ENCODE data around the gene BLVRB. TPM values are rescaled to one million over a fixed set of nuclear protein-coding genes. Genes with fewer than 3 reads are reported as not detected.
A peak's percentile ranks its signal among the peaks of the same experiment; 100 is the strongest.

Gene BLVRB
- total RNA-seq = 10 to 100 TPM; 16.8 to 25.2 (median 18.3) TPM
- total RNA-seq (2013) = 16.8 TPM

GRCh38 chr19:40465557-40466218, at the start of gene BLVRB:
Gene BLVRB, minus strand, starts transcription at chr19:40465745. Its CDS starts 57 bp downstream, at chr19:40465688.
- H3K9me3 ChIP-seq (ENCODE audit: control insufficient read depth, insufficient read depth, low read length) = no peaks in the 10 kb centered on the region
- under 1% methylated on average over 54 of the region's 54 CpGs for WGBS (ENCODE audit: insufficient coverage)
- peaks cover 6% of the 10 kb centered on the region for H3K27me3 ChIP-seq (ENCODE audit: control insufficient read depth, insufficient read depth, low read length)
- no peaks in the 10 kb centered on the region for H3K36me3 Mint-ChIP-seq
- peak; percentile 62 to 87 (median 69) for ATAC-seq
- peaks cover 23 to 26% of the 10 kb centered on the region in 2 donors for H3K4me1 Mint-ChIP-seq
- intact Hi-C loops (cut with micrococcal nuclease) = loop anchor here (1.0 to 10.0 kb wide), 9 partner anchors 21 to 863 kb away; partner anchors contain the start of genes C19orf47, MIA, PLD3 and RAB4B
- no peak for TF ChIP-seq CTCF (IDR thresholded peaks at IDR 0.05)
- peak within 1 kb of the TSS; percentile 84 for H3K4me3 Mint-ChIP-seq
- H3K4me1 ChIP-seq (ENCODE audit: control insufficient read depth, insufficient read depth, low read length) = peaks cover 37% of the 10 kb centered on the region
- H3K9me3 Mint-ChIP-seq = no peaks in the 10 kb centered on the region
- peak within 1 kb of the TSS; percentile 88 to 93 for H3K27ac Mint-ChIP-seq
- H3K27me3 Mint-ChIP-seq (ENCODE audit: low read depth in 2 of 2) = peaks cover 8 to 13% of the 10 kb centered on the region in 2 donors
- peak within 1 kb of the TSS; percentile 70 for H3K4me3 ChIP-seq (ENCODE audit: low read length)
- peak within 1 kb of the TSS; percentile 81 for H3K27ac ChIP-seq (ENCODE audit: low read length)
- DNase-seq = peak; percentile 100
- no peaks in the 10 kb centered on the region for H3K36me3 ChIP-seq (ENCODE audit: control insufficient read depth, insufficient read depth, low read length)

DNA sequence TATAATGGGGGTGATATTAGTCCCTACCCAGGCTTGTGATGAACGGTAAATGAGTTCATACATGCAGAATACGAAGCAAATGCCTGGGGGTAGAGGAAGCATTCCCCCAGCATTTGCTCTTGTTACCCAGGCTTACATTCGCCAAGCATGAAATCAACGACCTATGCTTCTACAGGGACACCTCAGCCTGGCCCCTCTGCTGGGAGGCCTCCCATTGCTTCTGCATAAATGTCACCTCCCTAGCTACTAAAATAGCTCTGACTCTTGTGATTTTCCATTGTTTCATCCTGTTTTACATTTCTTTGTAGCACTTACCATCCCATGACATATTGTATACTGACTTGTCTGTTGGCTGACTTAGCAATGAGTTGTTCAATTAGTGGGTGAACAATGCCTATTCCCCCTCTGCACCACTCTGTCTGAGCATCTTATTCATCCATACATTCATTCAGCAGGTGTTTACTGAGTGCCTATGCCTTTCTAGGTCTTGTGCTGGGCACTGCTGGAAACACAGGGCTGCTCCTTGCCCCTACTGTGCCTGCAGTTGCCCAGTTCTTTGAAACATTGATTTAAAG, 48.3 kb upstream of the BLVRB start:
- Histone ChIP-seq H3K4me3 (ENCODE audit: low read length) (no peak overlapping the region), H3K36me3 (ENCODE audit: control insufficient read depth, insufficient read depth, low read length) (no peaks in the 10 kb centered on the region), H3K27me3 (ENCODE audit: control insufficient read depth, insufficient read depth, low read length) (peaks cover 9% of the 10 kb centered on the region), H3K4me1 (ENCODE audit: control insufficient read depth, insufficient read depth, low read length) (no peaks in the 10 kb centered on the region), H3K9me3 (ENCODE audit: control insufficient read depth, insufficient read depth, low read length) (no peaks in the 10 kb centered on the region), H3K27ac (ENCODE audit: low read length) (no peak overlapping the region)
- Mint-ChIP-seq H3K27me3 (ENCODE audit: low read depth in 2 of 2) (peaks cover 30 to 34% of the 10 kb centered on the region in 2 donors), H3K36me3 (no peaks in the 10 kb centered on the region), H3K27ac (no peak overlapping the region), H3K4me3 (no peak overlapping the region), H3K4me1 (no peaks in the 10 kb centered on the region), H3K9me3 (no peaks in the 10 kb centered on the region)
- no peak for TF ChIP-seq CTCF (IDR thresholded peaks at IDR 0.05)
- no peak for DNase-seq
- WGBS (ENCODE audit: insufficient coverage) = 70% methylated on average over 4 of the region's 4 CpGs
- intact Hi-C loops (cut with micrococcal nuclease) = no loop called here
- no peak for ATAC-seq

DNA sequence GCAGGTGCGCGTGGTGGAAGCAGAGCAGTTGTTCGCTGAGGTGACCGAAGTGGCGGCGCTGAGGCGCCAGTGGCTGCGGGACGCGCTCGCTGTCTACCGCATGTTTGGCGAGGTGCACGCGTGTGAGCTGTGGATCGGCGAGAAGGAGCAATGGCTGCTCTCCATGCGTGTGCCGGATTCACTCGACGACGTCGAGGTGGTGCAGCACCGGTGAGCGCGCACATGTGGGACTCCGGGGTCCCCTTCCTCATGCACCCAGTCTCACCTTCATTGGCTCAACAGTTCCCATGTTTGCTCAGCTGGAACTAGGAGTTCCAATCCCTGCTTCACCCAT, 47.8 kb upstream of the BLVRB start:
- no peak overlapping the region for H3K4me3 ChIP-seq (ENCODE audit: low read length)
- H3K27ac ChIP-seq (ENCODE audit: low read length) = no peak overlapping the region
- H3K4me1 Mint-ChIP-seq = no peaks in the 10 kb centered on the region
- H3K36me3 ChIP-seq (ENCODE audit: control insufficient read depth, insufficient read depth, low read length) = no peaks in the 10 kb centered on the region
- no peak for DNase-seq
- WGBS (ENCODE audit: insufficient coverage) = 68% methylated on average over 27 of the region's 27 CpGs
- no peaks in the 10 kb centered on the region for H3K9me3 Mint-ChIP-seq
- no peak for TF ChIP-seq CTCF (IDR thresholded peaks at IDR 0.05)
- no peak overlapping the region for H3K4me3 Mint-ChIP-seq
- H3K4me1 ChIP-seq (ENCODE audit: control insufficient read depth, insufficient read depth, low read length) = no peaks in the 10 kb centered on the region
- ATAC-seq = no peak
- H3K36me3 Mint-ChIP-seq = no peaks in the 10 kb centered on the region
- no peaks in the 10 kb centered on the region for H3K9me3 ChIP-seq (ENCODE audit: control insufficient read depth, insufficient read depth, low read length)
- peaks cover 30 to 37% of the 10 kb centered on the region in 2 donors for H3K27me3 Mint-ChIP-seq (ENCODE audit: low read depth in 2 of 2)
- H3K27ac Mint-ChIP-seq = no peak overlapping the region
- intact Hi-C loops (cut with micrococcal nuclease) = no loop called here
- H3K27me3 ChIP-seq (ENCODE audit: control insufficient read depth, insufficient read depth, low read length) = peaks cover 9% of the 10 kb centered on the region
